Measurements from ENCODE around the gene BUB3.
A peak's percentile ranks its signal among the peaks of the same experiment; 100 is the strongest.

The BUB3 gene

DNA sequence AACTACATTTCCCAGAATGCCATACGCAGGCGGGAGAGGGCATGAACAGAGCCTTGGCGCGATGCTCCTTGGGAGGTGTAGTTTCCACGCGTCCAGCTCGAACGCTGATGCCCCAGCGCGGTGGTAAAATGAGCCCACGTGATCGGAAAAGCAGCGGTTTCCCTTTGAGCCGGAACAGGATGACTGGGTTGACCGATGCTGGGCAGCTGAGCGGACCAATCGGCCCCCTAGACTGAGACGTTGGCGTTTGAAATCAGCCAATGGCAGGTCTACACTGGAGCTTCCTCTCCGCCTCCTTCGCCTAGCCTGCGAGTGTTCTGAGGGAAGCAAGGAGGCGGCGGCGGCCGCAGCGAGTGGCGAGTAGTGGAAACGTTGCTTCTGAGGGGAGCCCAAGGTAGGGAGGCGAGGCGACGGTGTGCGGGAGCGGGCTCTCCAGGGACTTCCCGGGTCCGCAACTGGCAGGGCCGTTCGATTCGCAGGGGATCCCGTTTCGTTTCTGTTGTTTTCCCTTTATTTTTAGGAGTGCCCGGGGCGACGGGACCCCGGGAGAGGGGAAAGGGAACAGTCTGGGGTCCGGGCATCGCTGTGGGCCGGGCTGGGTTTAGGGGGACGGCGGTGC is at the start of gene BUB3:
Gene BUB3 (plus strand): TSS at position 311 of the 619 bp plus-strand sequence. CDS start 516 bp downstream, outside the sequence.
- peak; percentile 100 for DNase-seq

- DNase-seq, result peak; percentile 15
These were observed 44.7 kb upstream of the BUB3 start for GRCh38 chr10:123109466-123109865.

GRCh38 chr10:123117644-123118417 is 36.4 kb upstream of the BUB3 start:
- DNase-seq, result no peak

DNA sequence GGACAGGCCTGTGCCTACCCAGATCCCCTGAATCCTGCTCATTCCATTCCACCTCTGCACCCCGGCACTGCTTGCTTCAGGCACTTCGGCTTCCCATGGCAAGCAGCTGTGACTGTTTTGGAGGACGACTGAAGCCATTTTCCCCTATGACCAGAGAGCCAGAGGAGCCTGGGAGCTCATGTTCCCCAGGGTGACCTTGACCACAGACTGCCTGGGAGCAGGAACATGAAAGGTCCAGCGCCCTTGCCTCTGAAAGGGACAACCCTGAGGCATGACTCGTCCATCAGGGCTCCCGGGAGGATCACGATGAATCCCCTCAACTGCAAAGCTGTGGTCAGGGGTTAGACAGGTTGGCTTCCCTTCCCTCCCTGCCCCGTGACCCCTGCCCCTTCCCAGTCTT is 35.1 kb upstream of the BUB3 start:
- DNase-seq, result no peak

DNA sequence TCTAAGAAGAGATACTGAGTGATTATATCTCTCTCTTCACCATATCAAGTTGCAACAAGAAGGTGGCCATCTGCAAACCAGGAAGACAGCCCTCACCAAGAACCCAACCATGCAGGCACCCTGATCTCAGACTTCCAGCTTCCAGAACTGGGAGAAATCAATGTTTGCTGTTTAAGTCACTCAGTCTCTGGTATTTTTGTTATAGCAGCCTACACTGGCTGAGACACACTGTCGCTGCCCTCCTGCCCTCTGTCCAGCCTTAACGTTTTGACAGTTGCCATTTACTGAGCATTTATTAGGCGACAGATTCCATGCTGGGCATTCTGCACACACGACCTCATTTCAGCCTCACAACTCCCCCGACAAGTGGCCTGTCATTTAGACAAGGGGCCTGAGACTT is 28.0 kb upstream of the BUB3 start:
- DNase-seq, result no peak

DNA sequence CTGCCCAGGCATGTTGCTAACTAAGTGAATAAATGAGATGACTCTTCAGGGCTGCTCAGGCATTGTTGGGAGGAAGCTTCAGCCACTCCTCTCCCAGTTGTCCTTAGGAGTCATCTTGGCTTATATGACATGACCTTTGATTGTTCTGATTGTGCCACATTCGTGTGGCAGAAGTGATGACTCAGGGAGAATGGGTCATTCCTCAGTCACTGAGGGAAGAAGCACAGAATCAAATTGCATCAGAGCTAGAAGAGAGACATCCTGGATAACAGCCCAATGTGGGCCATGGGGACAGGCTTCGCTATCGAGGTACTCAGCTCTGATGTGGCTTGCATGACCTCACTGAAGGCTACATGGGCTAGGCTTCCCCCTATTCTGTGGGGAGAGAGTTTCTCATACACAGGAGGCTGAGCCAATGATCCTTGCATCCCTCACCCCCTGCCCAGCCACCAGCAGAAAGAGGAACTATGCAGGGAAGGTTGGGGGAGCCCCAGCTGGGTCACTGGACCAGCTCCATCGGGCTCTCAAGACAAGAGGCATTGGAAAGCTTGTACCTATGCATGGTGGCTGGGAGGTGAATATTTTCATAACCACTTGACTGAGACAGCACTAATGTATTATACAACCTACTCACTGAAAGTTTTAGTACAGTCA is 24.5 kb upstream of the BUB3 start:
- DNase-seq, result peak; percentile 58

- DNase-seq, result peak; percentile 96
These were observed 21.4 kb upstream of the BUB3 start for GRCh38 chr10:123132576-123133477.

GRCh38 chr10:123133541-123134342 is 20.5 kb upstream of the BUB3 start:
- no peak for DNase-seq

- no peak for DNase-seq
These were observed 19.8 kb upstream of the BUB3 start for GRCh38 chr10:123134343-123134914.

DNA sequence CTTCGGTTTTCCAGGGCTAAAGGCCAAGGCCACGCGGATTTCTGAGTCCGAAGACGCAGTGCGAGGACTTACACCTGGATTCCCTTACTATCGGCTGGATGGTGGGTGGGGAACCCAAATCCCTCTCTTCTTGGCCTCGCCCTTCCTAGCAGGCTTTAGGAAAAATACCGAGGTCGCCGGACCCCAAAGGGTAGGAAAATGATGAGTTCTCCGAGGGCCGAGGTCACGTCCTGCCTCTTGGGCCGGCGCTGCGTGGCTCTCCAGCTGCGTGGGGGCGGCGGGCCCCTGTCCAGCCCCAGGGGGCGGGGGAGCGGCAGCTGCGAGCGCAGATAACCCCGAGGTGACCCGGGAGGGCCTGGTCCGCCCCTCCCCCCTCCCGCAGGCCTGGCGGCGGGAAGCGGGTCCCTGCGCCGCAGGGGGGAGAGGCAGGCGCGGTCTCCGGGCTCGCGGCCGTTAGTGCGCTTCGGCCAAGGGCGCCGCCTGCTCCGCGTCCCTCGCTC is 19.2 kb upstream of the BUB3 start:
- peak; percentile 96 for DNase-seq

GRCh38 chr10:123135415-123136141 is 18.6 kb upstream of the BUB3 start, which contains the start of gene HMX3:
TSS of gene HMX3 (plus strand) at chr10:123135970. CDS start at chr10:123136051, 81 bp downstream.
- peak; percentile 96 for DNase-seq

- peak; percentile 62 for DNase-seq
These were observed 17.9 kb upstream of the BUB3 start for GRCh38 chr10:123136221-123136805.

DNA sequence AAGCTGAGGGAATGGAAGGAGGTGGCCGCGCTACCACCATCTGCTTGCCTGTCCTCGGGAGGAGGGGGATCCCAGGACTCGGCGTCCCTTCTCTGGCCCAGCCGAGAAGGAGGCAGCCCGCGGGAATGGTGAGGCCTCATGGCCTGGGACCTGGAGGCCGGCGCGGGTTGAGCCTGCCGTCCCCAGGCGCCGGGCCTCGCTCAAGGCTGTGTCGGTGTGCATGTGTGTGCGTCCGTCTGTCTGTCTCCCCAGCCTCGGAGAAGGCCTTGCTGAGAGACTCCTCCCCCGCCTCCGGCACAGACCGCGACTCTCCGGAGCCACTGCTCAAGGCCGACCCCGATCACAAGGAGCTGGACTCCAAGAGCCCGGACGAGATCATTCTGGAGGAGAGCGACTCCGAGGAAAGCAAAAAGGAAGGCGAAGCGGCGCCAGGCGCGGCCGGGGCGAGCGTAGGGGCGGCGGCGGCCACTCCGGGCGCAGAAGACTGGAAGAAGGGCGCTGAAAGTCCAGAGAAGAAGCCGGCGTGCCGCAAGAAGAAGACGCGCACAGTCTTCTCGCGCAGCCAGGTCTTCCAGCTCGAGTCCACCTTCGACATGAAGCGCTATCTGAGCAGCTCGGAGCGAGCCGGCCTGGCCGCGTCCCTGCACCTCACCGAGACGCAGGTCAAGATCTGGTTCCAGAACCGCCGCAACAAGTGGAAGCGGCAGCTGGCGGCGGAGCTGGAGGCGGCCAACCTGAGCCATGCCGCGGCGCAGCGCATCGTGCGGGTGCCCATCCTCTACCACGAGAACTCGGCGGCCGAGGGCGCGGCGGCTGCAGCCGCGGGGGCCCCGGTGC is 17.2 kb upstream of the BUB3 start:
- DNase-seq, result peak; percentile 74

DNA sequence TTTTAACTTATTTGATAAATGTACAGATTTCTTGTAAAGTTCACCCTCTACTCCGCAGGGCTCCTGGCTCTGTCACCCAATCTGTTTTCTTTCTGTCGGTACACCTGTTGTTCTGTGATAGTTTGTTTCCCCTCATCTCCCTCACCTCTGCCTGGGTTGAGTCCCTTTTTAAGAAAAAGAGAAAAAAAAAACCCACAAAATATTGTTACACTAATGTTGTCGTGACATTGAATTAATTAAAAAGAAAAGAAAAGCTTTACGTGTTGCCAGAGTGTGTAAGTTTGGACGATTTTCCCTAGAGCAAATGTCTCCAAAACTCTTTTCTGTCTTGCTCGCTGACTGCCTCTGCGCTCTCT is 15.1 kb upstream of the BUB3 start:
- no peak for DNase-seq

GRCh38 chr10:123139521-123140163 is 14.6 kb upstream of the BUB3 start:
- DNase-seq, result peak; percentile 95

DNA sequence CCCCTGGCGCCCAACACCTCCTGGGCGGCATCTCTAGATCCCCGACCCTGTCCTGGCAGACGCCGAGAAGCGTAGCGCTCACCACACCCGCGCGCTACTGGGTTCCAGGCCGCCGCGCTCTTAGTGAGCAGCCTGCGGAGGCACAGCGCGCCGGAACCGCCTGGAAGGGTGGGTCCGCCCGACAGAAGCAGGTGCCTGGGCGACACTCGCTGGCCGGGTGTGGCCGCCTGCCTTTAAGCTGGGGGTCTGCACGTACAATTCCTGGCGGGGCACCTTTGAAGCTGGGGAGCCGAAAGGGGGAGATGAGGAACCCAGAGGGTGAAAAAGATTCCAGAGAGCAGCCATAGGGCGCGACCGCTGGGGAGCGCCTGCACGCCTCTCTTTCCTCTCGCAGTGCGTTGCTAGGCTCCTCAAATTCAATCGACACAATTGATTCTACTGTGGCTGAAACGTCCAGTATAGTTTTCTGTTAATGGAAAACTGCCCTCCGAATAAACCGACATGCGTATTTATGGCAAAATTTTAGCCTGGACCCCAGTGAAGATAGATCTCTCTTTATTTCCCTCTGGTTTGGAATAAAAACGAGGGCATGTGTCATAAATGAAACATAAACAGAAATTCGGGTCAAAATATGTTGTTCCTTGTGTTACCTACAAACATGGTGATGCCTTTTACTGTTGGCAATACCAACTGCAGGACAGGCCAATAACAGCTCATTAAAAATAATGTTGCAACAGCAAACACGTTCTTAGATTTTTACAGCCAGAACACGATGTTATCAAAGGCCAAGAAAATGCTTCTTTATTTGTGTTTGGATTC is 13.8 kb upstream of the BUB3 start:
- DNase-seq, result no peak

DNA sequence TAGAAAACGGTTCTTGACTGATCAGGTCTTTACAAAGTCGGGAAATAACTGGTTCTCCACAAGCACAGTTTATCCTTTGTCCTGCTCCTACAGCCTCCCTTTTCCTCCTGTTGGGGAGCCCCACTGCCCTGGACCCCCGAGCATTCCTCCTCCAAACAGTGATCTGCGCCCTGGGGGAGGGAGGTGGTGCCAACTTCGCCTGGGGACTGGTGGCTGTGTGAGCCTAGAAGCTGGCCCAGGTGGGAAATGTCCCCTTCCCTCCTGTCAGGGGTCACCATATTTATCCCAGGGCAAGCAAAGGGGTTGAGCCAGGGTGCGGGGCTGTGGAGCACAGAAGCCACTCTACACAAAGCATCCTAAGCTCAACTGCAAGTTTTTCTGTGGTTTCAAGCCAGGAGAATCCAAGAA is 13.2 kb upstream of the BUB3 start:
- DNase-seq, result no peak

Data from OCI-M1 (cell line).